ENCODE results near the gene GALNT18.

DNA sequence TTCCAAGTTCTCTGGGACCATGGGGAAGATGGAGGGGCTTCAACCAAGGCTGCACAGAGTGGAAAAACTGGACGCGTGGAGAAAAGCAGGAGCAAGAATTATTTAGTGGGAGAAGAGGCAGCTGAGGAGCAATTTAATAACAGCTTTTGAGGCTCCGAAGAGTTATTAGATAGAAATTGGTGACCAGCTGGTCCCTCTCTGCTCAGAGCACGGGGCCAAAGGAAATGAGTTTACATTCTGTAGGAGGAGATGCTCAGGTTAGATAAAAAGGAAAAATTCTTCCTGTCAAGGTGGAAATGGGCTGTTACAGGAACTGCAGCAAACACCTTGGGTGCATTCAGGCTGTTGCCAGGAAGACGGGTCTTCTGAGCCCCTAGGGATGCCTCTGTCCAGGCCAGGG is 47.0 kb upstream of the GALNT18 start:
- TF ChIP-seq, protein P1, sequence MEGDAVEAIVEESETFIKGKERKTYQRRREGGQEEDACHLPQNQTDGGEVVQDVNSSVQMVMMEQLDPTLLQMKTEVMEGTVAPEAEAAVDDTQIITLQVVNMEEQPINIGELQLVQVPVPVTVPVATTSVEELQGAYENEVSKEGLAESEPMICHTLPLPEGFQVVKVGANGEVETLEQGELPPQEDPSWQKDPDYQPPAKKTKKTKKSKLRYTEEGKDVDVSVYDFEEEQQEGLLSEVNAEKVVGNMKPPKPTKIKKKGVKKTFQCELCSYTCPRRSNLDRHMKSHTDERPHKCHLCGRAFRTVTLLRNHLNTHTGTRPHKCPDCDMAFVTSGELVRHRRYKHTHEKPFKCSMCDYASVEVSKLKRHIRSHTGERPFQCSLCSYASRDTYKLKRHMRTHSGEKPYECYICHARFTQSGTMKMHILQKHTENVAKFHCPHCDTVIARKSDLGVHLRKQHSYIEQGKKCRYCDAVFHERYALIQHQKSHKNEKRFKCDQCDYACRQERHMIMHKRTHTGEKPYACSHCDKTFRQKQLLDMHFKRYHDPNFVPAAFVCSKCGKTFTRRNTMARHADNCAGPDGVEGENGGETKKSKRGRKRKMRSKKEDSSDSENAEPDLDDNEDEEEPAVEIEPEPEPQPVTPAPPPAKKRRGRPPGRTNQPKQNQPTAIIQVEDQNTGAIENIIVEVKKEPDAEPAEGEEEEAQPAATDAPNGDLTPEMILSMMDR (IDR thresholded peaks at IDR 0.05), result no peak
- no peak for TF ChIP-seq POLR2A (IDR thresholded peaks at IDR 0.05)

All from right lobe of liver (tissue), 4 donors.